Ramos (cell line): ENCODE measurements around the gene DIAPH1.

Experiments used
- in situ Hi-C: fragments of 300-500 bp; cut with MboI; formaldehyde crosslinking; loops from one replicate; pipeline ENCODE4 v1.14.3; 2022; ENCODE audit warnings: low sequenced_read_pairs; ENCODE audit not compliant: unreplicated experiment

DIAPH1 gene

GRCh38 chr5:141524604-141525597 lies 93.9 kb downstream of the DIAPH1 start:
- in situ Hi-C loops: loop anchor here (5.0 kb wide), 1 partner anchor 32 kb away; no protein-coding TSS in a partner anchor

DNA sequence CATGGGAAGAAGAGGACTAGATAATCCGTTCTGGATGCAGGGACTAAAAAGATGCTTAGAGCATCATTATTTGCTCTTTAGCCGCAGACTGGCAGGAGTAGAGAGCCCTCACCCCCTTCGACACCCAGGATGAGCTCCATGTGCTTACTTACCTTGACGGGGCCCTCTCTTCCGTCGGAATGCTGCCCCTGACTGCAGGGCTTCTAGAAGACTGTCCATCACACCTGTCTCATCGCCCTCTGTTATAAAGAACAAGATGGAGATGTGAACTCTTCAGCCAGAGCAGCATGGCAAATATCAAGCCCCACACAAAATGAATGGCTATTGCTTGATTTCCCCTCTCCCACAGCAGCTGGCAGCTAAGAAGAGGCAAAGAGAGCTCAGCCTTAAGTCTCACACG lies 94.8 kb downstream of the DIAPH1 start:
- in situ Hi-C loops: loop anchor here (5.0 kb wide), 1 partner anchor 33 kb away; no protein-coding TSS in a partner anchor

- in situ Hi-C loops: loop anchor here (5.0 kb wide), 1 partner anchor 35 kb away; no protein-coding TSS in a partner anchor
Measured at GRCh38 chr5:141522301-141522700, 96.5 kb downstream of the DIAPH1 start.

DNA sequence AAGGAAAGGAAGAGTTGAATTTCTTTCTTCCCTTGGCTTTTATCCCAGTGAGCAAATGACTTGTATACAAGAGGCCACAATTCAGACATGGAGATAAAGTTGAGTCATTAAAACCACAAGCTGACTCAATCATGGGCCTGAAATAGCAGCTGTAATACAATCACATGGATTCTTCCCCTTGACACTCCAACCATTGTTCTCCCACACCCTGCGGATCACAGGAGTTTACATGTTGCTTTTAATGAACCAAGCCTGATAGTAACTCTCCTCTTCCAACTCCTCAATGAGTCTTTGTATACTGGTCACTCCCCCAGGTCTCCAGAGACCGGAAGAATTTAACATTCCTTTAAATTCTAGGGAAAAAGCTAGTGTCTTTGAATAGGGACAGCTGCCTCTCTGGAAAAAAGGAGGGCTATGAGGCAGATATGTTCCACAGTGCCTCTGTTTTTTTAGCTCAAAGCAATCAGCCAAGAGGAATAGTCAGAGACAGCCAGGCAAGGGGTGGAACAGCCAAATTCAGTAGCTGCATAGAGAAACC lies 97.5 kb downstream of the DIAPH1 start:
- in situ Hi-C loops: loop anchor here (5.0 kb wide), 1 partner anchor 36 kb away; no protein-coding TSS in a partner anchor

- in situ Hi-C loops: loop anchor here (5.0 kb wide), 1 partner anchor 37 kb away; no protein-coding TSS in a partner anchor
Measured at GRCh38 chr5:141519605-141520565, 98.9 kb downstream of the DIAPH1 start.

- in situ Hi-C loops: no loop called here
Measured at GRCh38 chr5:141518618-141519015, 100.2 kb downstream of the DIAPH1 start.

DNA sequence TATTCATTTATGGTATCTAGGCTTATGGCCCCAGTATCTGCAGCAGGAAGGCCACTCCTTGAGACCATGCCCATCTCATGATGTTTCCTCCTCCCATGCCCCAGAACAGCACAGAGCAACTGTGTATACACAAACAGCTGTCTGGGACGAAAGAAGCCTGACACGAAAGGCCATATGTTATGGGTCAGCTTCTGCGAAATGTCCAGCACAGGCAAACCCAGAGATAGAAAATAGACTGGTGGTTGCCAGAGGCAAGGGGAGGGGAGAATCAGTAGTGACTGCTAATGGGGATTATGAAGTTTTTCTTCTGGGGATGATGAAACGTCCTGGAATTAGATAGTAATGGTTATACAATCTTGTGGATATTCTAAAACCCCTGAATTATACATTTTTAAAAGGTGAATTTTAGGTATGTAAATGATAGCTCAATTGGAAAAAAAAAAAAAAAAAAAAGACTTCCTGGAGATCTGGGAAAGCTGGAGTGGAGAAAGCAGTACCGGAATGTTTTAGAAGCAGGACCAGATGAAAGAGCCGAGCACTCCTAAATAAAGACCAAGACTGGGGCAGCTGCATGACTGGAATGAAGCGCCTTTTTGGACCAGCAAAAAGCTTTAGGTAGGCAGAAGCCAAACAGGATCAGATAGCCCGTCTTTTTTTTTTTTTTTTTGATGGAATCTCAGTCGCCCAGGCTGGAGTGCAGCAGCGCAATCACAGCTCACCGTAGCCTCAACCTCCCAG lies 100.8 kb downstream of the DIAPH1 start:
- in situ Hi-C loops: no loop called here

DNA sequence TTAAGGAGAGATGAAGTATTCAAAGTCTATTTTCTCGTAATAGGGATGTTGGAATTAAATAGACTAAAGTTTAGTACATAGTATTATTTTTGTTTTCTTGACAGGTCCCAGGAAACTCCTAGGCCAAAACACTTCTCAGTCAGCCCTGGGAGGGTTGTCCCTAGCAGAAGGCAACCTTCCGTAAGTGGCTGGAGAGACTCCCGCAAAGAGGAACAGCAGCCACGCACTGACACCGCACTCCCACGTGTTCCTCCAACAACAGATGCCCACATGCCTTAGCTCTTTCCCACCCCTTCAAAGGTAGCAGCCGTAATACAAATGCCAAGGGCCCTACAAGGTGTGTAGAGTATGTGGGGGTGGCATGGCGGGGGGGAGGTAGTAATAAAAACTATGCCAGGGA lies 101.5 kb downstream of the DIAPH1 start:
- in situ Hi-C loops: no loop called here

DNA sequence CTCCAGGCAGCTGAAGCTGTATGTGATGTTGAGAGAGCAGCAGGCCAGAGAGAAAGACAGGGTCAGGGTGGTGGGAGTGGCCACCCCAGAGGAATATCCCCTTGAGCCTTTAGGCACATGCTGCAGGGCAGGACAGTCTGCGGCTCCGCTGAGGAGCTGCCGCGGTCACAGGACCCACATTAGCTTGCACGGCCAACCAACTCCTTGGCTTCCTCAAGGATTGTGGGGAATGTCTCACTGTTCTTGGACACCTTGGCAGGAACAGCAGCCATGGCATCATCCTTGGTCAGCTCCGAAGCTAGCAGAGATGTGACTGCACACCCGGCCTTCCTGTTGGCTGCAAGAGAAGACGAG lies 102.2 kb downstream of the DIAPH1 start:
- in situ Hi-C loops: no loop called here

- in situ Hi-C loops: no loop called here
Measured at GRCh38 chr5:141515946-141516671, 102.7 kb downstream of the DIAPH1 start.

DNA sequence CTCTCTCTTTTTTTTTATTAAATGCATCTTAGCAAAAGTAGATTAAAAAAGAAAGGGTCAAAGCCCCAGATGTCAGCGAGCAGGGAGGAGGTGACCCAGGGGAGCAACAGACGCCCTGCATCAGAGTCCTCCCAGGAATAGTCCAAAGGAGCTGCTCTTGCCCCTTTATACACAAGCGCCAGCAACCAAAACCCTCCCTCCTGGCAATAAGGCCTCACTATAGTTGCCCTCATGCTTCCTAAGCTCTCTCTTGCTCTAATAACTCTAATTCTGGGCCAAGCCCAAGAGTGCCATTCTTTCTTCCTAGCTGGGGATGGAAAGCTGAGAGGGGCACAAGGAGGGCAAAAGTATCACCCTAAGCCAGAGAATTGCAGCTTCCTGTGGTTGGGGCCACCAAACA lies 103.7 kb downstream of the DIAPH1 start:
- in situ Hi-C loops: no loop called here

DNA sequence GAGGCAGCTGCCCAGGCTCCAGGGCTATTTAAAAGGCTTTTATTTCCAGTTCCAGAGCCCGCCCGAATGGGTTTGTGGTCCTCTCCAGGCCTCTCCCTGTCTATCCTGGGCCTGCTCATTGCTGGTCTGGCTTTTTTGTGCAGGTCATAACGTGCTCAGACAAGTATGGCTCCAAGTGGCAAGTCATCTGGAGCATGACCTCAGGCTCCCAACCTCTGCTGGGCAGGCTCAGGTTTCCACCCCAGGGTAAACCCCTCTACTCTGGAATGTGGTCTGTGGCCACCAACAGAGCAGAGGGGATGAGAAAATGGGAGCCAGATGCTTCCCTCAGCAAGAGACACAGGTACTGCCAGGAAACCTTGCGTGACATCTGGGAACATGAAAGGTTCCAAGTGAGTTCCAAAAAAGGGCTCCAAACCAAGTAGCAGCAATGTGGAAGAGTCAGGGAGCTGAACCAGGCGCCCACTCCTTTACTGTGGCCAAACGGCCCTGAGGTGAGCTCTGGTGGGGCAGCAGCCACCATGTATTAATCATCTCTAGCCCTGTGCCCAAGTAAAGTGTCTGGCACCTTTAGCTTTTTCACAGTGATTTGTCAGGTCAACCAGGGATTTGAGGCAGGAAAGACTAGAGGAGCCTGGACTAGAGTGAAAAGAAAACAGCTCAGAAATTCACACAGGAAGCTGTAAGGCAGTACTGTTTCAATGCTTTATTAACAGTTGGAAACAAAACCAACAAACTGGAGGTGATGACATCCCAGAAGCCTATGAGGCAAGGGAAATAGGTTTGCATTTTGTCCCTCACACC lies 104.3 kb downstream of the DIAPH1 start:
- in situ Hi-C loops: no loop called here

- in situ Hi-C loops: no loop called here
Measured at GRCh38 chr5:141513627-141514329, 105.0 kb downstream of the DIAPH1 start.

GRCh38 chr5:141512911-141513626 lies 105.7 kb downstream of the DIAPH1 start:
- in situ Hi-C loops: no loop called here

DNA sequence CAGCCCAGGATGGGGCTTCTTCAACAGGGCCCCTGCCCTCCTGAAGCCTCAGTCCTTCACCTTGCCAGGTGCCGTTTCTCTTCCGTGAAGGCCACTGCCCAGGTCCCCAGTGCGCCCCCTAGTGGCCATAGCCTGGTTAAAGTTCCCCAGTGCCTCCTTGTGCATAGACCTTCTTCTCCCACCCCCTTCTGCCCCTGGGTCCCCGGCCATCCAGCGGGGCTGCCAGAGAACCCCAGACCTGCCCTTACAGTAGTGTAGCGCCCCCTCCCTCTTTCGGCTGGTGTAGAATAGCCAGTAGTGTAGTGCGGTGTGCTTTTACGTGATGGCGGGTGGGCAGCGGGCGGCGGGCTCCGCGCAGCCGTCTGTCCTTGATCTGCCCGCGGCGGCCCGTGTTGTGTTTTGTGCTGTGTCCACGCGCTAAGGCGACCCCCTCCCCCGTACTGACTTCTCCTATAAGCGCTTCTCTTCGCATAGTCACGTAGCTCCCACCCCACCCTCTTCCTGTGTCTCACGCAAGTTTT lies 106.3 kb downstream of the DIAPH1 start:
- in situ Hi-C loops: no loop called here

DNA sequence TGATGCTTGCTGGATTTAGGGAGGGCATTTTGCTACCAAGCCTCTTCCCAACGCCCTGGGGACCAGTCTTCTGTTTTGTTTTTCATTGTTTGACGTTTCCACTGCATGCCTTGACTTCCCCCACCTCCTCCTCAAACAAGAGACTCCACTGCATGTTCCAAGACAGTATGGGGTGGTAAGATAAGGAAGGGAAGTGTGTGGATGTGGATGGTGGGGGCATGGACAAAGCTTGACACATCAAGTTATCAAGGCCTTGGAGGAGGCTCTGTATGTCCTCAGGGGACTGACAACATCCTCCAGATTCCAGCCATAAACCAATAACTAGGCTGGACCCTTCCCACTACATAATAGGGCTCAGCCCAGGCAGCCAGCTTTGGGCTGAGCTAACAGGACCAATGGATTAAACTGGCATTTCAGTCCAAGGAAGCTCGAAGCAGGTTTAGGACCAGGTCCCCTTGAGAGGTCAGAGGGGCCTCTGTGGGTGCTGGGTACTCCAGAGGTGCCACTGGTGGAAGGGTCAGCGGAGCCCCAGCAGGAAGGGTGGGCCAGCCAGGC lies 107.0 kb downstream of the DIAPH1 start:
- in situ Hi-C loops: no loop called here
